ENCODE measurements around the gene ADAMTS2. TPM values are rescaled to one million over a fixed set of nuclear protein-coding genes. Genes with fewer than 3 reads are reported as not detected.

ADAMTS2 gene
- total RNA-seq, 1 experiment from 2014 or later, result 3.9 TPM

DNA sequence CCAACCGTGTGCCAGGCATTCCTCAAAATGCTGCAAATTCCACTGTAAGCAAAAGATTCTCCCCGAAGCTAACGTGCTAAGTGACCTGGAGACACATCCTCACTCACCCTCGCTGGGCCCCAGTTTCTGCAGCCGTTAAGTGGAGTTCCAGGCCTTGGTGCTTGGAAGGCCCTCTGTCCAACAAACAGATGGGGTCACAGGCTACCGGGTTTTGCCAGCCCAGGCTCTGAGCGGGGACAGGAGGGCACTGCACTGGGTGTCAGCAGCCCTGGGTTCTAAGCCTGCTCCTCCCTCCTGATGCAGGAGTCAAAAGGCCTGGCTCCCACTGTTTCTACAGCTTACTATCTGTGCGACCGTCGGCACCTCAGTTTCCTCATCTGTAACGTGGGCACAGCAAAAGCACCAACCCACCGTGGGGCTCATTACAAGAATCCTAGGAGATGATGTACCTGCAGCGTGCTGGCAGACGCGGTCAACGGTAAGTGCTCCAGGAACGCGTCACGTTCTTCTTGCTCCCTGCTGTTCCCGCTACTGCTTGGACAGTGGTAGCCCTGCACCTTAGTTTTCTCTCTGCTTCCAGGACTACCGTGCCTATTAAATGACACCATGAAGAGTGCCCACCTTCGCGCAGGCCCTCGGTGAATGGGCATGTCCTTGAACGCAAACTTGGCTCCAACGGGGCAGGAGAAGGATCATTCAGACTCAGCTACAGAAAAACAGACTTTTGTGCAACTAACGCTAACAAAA, 84.8 kb downstream of the ADAMTS2 start:
- Histone ChIP-seq H3K9me3 (ENCODE audit: control insufficient read depth in 1 of 2, insufficient read depth in 1 of 2, low read depth in 1 of 2, low read length in 2 of 2) (no peaks in the 10 kb centered on the region), H3K4me2 (ENCODE audit: low read length) (no peak overlapping the region), H3K9ac (ENCODE audit: low read length) (no peak overlapping the region), H4K20me1 (ENCODE audit: insufficient read depth) (no peaks in the 10 kb centered on the region), H3K27ac (ENCODE audit: low read depth, low read length) (no peak overlapping the region), H3K79me2 (ENCODE audit: insufficient read depth, low read length) (no peaks in the 10 kb centered on the region), H3K4me3 (replicated peaks in 1 of 2; ENCODE audit: low read depth in 1 of 2, low read length in 2 of 2) (no peak overlapping the region), H3K9me2 (ENCODE audit: insufficient read depth) (no peaks in the 10 kb centered on the region), H2AFZ (ENCODE audit: low read depth, low read length, poor library complexity, severe bottlenecking) (no peak overlapping the region), H3K4me1 (ENCODE audit: control insufficient read depth in 1 of 2, insufficient read depth in 2 of 2, low read length in 2 of 2) (no peaks in the 10 kb centered on the region), H3K27me3 (ENCODE audit: insufficient read depth, low read length) (no peaks in the 10 kb centered on the region), H3K36me3 (ENCODE audit: control insufficient read depth in 1 of 2, insufficient read depth in 2 of 2, low read length in 2 of 2) (no peaks in the 10 kb centered on the region)
- TF ChIP-seq SP1 (IDR thresholded peaks at IDR 0.05; ENCODE audit: low read depth), result no peak
- TF ChIP-seq CEBPB (IDR thresholded peaks at IDR 0.05; ENCODE audit: low read depth), result no peak
- TF ChIP-seq, protein P1, sequence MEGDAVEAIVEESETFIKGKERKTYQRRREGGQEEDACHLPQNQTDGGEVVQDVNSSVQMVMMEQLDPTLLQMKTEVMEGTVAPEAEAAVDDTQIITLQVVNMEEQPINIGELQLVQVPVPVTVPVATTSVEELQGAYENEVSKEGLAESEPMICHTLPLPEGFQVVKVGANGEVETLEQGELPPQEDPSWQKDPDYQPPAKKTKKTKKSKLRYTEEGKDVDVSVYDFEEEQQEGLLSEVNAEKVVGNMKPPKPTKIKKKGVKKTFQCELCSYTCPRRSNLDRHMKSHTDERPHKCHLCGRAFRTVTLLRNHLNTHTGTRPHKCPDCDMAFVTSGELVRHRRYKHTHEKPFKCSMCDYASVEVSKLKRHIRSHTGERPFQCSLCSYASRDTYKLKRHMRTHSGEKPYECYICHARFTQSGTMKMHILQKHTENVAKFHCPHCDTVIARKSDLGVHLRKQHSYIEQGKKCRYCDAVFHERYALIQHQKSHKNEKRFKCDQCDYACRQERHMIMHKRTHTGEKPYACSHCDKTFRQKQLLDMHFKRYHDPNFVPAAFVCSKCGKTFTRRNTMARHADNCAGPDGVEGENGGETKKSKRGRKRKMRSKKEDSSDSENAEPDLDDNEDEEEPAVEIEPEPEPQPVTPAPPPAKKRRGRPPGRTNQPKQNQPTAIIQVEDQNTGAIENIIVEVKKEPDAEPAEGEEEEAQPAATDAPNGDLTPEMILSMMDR (IDR thresholded peaks at IDR 0.05 in 2 of 3, conservative IDR thresholded peaks at IDR 0.05 in 1 of 3; ENCODE audit: borderline replicate concordance in 1 of 3, insufficient read depth in 1 of 3, low read depth in 2 of 3, low read length in 2 of 3), result no peak
- TF ChIP-seq SRF (IDR thresholded peaks at IDR 0.05; ENCODE audit: low read depth), result no peak
- TF ChIP-seq, protein P2, sequence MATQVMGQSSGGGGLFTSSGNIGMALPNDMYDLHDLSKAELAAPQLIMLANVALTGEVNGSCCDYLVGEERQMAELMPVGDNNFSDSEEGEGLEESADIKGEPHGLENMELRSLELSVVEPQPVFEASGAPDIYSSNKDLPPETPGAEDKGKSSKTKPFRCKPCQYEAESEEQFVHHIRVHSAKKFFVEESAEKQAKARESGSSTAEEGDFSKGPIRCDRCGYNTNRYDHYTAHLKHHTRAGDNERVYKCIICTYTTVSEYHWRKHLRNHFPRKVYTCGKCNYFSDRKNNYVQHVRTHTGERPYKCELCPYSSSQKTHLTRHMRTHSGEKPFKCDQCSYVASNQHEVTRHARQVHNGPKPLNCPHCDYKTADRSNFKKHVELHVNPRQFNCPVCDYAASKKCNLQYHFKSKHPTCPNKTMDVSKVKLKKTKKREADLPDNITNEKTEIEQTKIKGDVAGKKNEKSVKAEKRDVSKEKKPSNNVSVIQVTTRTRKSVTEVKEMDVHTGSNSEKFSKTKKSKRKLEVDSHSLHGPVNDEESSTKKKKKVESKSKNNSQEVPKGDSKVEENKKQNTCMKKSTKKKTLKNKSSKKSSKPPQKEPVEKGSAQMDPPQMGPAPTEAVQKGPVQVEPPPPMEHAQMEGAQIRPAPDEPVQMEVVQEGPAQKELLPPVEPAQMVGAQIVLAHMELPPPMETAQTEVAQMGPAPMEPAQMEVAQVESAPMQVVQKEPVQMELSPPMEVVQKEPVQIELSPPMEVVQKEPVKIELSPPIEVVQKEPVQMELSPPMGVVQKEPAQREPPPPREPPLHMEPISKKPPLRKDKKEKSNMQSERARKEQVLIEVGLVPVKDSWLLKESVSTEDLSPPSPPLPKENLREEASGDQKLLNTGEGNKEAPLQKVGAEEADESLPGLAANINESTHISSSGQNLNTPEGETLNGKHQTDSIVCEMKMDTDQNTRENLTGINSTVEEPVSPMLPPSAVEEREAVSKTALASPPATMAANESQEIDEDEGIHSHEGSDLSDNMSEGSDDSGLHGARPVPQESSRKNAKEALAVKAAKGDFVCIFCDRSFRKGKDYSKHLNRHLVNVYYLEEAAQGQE (IDR thresholded peaks at IDR 0.05; ENCODE audit: low read depth), result no peak
- TF ChIP-seq EZH2phosphoT487 (IDR thresholded peaks at IDR 0.05; ENCODE audit: borderline replicate concordance), result no peak
- TF ChIP-seq POLR2AphosphoS5 (IDR thresholded peaks at IDR 0.05; ENCODE audit: low read depth, low read length), result no peak
- TF ChIP-seq, protein P3, sequence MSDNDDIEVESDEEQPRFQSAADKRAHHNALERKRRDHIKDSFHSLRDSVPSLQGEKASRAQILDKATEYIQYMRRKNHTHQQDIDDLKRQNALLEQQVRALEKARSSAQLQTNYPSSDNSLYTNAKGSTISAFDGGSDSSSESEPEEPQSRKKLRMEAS (IDR thresholded peaks at IDR 0.05), result no peak
- TF ChIP-seq YY1 (IDR thresholded peaks at IDR 0.05; ENCODE audit: extremely low read depth, insufficient replicate concordance, low read depth, low read length), result no peak
- no peak for TF ChIP-seq POLR2A (IDR thresholded peaks at IDR 0.05; ENCODE audit: borderline replicate concordance, extremely low read depth, insufficient read depth, insufficient read length)
- TF ChIP-seq, protein P4, sequence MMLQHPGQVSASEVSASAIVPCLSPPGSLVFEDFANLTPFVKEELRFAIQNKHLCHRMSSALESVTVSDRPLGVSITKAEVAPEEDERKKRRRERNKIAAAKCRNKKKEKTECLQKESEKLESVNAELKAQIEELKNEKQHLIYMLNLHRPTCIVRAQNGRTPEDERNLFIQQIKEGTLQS (IDR thresholded peaks at IDR 0.05), result no peak
- TF ChIP-seq RAD21 (IDR thresholded peaks at IDR 0.05; ENCODE audit: low read depth), result no peak
- no peak for TF ChIP-seq ZFX (IDR thresholded peaks at IDR 0.05)
- no peak for TF ChIP-seq ELF1 (IDR thresholded peaks at IDR 0.05; ENCODE audit: borderline replicate concordance, low read depth)
- no peak for TF ChIP-seq ZNF274 (IDR thresholded peaks at IDR 0.05; ENCODE audit: low read depth, low read length)
- no peak for TF ChIP-seq FOSL1 (IDR thresholded peaks at IDR 0.05; ENCODE audit: low read depth)
- no peak for TF ChIP-seq TCF7L2 (IDR thresholded peaks at IDR 0.05; ENCODE audit: borderline replicate concordance, extremely low read depth, insufficient read depth, insufficient read length)
- ATAC-seq (no peak), DNase-seq (ENCODE audit: low read depth, low spot score) (no peak)
- POLR2A ChIA-PET, result no interaction called here
- CTCF ChIA-PET, result interaction anchor here (0.7 kb wide), 1 partner anchor 847 kb away, joined by 3 read pairs; no protein-coding TSS in a partner anchor
- intact Hi-C loops (cut with micrococcal nuclease), result no loop called here
- RAD21 ChIA-PET (ENCODE audit: low non-redundant PET in 1 of 2, low total read pairs in 2 of 2, uncharacterized antibody in 2 of 2, unreplicated experiment in 2 of 2), result no interaction called here
- no TSS peak for BruUV-seq (replicated peaks)

Data from HCT116 (cell line).